Measurements from ENCODE around the gene HADHA.
"Not testable (repeated sequence)": the region's sequence is repeated elsewhere in the genome, so short reads cannot be mapped to it uniquely, and the experiment has no call there.

Gene HADHA

DNA sequence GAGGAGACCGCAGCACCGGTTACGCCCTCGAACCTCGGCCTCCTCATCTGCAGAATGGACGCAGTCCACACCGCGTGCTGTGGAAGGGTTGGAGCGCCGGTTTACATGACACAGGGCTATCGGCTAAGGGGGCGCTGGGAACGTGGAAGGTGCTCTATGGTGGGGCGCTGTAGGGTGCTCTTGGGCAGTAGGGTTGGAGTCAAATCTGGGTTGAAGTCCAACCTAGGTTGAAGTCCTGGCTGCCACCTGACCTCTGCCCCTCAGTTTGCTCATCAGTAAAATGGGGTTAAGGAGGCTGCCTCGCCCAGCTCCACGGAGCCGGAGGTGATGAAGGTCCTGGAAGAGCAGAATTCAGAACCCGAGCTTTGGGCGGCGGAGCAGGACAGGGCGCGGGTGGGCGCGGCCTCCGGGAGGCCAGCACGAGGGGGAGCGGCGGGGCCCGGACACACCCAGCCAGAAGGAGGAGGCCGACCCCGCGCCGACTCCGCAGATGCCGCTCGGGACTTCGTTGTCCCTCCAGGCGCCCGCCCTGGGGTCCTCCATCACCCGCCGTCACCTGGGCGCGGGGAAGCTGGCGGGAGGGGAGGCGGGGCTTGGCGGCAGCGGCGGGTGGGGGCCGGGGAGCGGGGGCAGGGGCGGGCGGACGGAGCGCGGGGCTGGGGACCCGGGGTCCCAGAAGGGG, 72.1 kb downstream of the HADHA start:
- Histone ChIP-seq H3K4me3 (ENCODE audit: low read depth, low read length) (peak overlapping the region; percentile 15), H3K36me3 (replicated peaks) (no peaks in the 10 kb centered on the region), H3K27me3 (replicated peaks) (peaks cover 19% of the 10 kb centered on the region), H3K27ac (no peak overlapping the region)
- no peak for DNase-seq
- TF ChIP-seq, protein P1, sequence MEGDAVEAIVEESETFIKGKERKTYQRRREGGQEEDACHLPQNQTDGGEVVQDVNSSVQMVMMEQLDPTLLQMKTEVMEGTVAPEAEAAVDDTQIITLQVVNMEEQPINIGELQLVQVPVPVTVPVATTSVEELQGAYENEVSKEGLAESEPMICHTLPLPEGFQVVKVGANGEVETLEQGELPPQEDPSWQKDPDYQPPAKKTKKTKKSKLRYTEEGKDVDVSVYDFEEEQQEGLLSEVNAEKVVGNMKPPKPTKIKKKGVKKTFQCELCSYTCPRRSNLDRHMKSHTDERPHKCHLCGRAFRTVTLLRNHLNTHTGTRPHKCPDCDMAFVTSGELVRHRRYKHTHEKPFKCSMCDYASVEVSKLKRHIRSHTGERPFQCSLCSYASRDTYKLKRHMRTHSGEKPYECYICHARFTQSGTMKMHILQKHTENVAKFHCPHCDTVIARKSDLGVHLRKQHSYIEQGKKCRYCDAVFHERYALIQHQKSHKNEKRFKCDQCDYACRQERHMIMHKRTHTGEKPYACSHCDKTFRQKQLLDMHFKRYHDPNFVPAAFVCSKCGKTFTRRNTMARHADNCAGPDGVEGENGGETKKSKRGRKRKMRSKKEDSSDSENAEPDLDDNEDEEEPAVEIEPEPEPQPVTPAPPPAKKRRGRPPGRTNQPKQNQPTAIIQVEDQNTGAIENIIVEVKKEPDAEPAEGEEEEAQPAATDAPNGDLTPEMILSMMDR (IDR thresholded peaks at IDR 0.05; ENCODE audit: low read depth, low read length, missing control alignments), result no peak
- in situ Hi-C loops (cut with HindIII; ENCODE audit: low pct_ligation_motif_present, low sequenced_read_pairs), result no loop called here

DNA sequence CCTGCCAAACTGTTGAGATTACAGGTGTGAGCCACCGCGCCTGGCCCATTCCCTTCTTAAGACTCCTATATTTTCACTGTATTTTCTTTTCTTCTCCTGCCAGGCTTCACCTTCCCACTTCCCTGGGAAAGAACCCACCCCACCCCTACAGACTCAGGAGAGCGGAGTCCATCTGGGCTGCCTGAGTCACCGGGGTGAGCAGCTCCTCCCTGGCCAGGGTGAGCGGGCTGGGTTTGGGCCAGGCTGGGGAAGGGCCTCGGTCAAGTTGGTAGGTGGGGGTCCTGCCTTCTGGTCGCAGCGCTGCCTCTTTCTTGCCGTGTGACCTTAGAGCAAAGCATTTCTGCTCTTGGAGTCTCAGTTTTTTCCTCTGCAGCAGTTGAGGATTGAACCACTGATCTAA, 73.6 kb downstream of the HADHA start:
- Histone ChIP-seq H3K27me3 (replicated peaks) (peaks cover 19% of the 10 kb centered on the region), H3K36me3 (replicated peaks) (no peaks in the 10 kb centered on the region), H3K27ac (no peak overlapping the region), H3K4me3 (ENCODE audit: low read depth, low read length) (no peak overlapping the region)
- DNase-seq, result no peak
- in situ Hi-C loops (cut with HindIII; ENCODE audit: low pct_ligation_motif_present, low sequenced_read_pairs), result no loop called here
- TF ChIP-seq, protein P1 (IDR thresholded peaks at IDR 0.05; ENCODE audit: low read depth, low read length, missing control alignments), result no peak

DNA sequence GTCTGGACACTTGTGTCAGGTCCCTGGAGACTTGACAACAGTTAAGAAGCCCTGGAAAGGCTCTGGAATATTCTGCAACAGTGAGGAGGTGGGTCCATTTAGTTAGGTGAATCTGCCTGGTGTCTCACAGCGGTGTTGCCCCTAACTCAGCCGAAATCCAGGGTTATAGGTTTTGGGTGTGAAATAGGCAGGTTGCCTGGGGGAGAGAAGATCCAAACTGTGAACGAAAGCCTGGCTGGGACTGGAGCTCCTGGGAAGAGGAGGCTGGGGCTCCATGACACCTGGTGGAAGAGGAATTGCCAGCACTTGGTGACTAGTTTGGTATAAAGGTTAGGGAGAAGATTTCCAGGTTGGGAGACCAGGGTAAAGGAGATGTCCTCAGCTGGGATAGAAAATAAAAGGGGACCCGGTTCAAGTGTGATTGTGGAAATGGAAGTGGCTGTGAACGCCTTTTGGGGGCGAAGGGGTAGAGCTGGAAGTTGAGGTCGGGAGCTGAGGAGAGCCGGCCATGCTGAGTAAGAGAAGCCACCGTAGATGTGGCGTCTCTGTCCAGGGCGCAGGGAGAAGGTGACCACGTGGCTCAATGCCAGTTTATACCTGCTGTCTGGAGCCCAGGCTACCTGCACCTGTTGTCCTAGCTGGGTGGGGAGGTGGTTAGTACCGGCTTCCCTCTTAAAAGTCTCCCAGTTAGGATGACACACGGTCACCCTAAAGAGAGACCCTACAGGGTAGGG, 74.6 kb downstream of the HADHA start:
- in situ Hi-C loops (cut with HindIII; ENCODE audit: low pct_ligation_motif_present, low sequenced_read_pairs), result no loop called here
- Histone ChIP-seq H3K36me3 (replicated peaks) (no peaks in the 10 kb centered on the region), H3K27ac (no peak overlapping the region), H3K4me3 (ENCODE audit: low read depth, low read length) (no peak overlapping the region), H3K27me3 (replicated peaks) (peaks cover 19% of the 10 kb centered on the region)
- no peak for DNase-seq
- TF ChIP-seq, protein P1 (IDR thresholded peaks at IDR 0.05; ENCODE audit: low read depth, low read length, missing control alignments), result no peak

DNA sequence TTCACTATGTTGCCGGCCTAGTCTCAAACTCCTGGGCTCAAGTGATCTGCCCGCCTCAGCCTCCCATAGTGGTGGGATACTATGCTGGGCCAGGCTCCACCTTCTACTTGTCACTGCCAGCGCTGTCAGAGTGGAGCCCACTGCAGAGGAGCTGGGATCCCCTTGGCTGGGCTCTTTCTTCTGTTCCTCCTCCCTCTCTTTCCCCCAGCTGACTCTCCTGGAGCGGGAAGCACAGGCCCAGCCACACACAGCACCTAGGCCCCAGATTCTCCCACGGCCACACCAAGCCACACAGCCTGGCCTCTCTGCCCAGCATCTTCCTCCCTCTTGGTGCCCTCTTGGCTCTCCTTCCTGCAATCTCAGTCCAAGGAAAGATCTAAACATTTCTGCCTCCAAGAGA, 75.2 kb downstream of the HADHA start:
- in situ Hi-C loops (cut with HindIII; ENCODE audit: low pct_ligation_motif_present, low sequenced_read_pairs), result no loop called here
- DNase-seq, result no peak
- Histone ChIP-seq H3K27me3 (replicated peaks) (peaks cover 13% of the 10 kb centered on the region), H3K36me3 (replicated peaks) (no peaks in the 10 kb centered on the region), H3K27ac (no peak overlapping the region), H3K4me3 (ENCODE audit: low read depth, low read length) (no peak overlapping the region)
- TF ChIP-seq, protein P1 (IDR thresholded peaks at IDR 0.05; ENCODE audit: low read depth, low read length, missing control alignments), result no peak

DNA sequence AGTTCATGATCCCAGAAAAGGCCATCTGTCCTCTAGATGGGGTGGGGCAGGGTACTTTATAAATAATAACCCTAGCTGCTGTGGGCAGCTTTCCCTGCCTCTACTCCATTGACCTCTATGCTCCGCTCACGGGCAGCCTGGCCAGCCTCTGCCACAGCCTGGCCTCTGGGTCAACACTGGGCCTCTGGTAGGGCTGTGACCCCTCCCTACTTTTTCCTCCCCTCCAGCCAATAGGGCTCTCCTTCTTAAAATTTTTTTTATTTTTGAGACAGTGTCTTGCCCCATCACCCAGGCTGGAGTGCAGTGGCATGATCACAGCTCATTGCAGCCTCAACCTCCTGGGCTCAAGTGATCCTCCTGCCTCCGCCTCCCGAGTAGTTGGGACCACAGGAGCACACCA, 75.6 kb downstream of the HADHA start:
- TF ChIP-seq, protein P1 (IDR thresholded peaks at IDR 0.05; ENCODE audit: low read depth, low read length, missing control alignments), result no peak
- H3K27me3 ChIP-seq (replicated peaks), result peaks cover 10% of the 10 kb centered on the region
- H3K4me3 ChIP-seq (ENCODE audit: low read depth, low read length), result no peak overlapping the region
- H3K36me3 ChIP-seq (replicated peaks), result no peaks in the 10 kb centered on the region
- no peak for DNase-seq
- in situ Hi-C loops (cut with HindIII; ENCODE audit: low pct_ligation_motif_present, low sequenced_read_pairs), result no loop called here
- no peak overlapping the region for H3K27ac ChIP-seq

DNA sequence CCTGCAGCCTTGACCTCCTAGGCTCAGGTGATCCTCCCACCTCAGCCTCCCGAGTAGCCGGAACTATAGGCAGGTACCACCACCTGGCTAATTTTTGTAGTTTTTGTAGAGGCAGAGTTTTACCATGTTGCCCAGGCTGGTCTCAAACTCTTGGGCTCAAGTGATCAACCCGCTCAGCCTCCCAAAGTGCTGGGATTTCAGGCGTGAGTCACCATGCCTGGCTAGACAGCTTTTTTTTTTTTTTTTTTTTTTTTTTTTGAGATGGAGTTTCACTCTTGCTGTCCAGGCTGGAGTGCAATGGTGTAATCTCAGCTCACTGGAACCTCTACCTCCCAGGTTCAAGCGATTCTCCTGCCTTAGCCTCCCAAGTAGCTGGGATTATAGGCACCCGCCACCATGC, 77.9 kb downstream of the HADHA start:
- peak; percentile 13 for DNase-seq

More for the DNA sequence above, 77.9 kb downstream of the HADHA start:
- in situ Hi-C loops (cut with HindIII; ENCODE audit: low pct_ligation_motif_present, low sequenced_read_pairs); H3K4me3 ChIP-seq (ENCODE audit: low read depth, low read length); H3K27me3 ChIP-seq (replicated peaks); H3K36me3 ChIP-seq (replicated peaks); H3K27ac ChIP-seq: not testable (repeated sequence)
